Suprapubic skin (tissue), 3 donors: Measurements from ENCODE around the gene FDX1.

ENCODE experiments used
- EP300 ChIP-seq: sonication (generic); formaldehyde crosslinking; IDR thresholded peaks from one replicate; pipeline ENCODE4 v1.6.1; 2017; ENCODE audit warnings: antibody characterized with exemption
- TF ChIP-seq, protein P1 (sequence below), 2 donors: fragments of 200-600 bp in 1 of 2; fragments of 450-650 bp in 1 of 2; sonication (generic) in 1 of 2; IDR thresholded peaks; one replicate each; pipeline ENCODE4 v1.5.1; 2016 to 2019; ENCODE audit warnings: antibody characterized with exemption in 2 of 2, mild to moderate bottlenecking in 1 of 2, moderate library complexity in 1 of 2

GRCh38 chr11:110447343-110447742 lies 17.6 kb downstream of the FDX1 start:
- TF ChIP-seq EP300 = no peak
- TF ChIP-seq, protein P1, sequence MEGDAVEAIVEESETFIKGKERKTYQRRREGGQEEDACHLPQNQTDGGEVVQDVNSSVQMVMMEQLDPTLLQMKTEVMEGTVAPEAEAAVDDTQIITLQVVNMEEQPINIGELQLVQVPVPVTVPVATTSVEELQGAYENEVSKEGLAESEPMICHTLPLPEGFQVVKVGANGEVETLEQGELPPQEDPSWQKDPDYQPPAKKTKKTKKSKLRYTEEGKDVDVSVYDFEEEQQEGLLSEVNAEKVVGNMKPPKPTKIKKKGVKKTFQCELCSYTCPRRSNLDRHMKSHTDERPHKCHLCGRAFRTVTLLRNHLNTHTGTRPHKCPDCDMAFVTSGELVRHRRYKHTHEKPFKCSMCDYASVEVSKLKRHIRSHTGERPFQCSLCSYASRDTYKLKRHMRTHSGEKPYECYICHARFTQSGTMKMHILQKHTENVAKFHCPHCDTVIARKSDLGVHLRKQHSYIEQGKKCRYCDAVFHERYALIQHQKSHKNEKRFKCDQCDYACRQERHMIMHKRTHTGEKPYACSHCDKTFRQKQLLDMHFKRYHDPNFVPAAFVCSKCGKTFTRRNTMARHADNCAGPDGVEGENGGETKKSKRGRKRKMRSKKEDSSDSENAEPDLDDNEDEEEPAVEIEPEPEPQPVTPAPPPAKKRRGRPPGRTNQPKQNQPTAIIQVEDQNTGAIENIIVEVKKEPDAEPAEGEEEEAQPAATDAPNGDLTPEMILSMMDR (IDR thresholded peaks at IDR 0.05) = no peak
